ENCODE data around the gene WWOX. TPM values are rescaled to one million over a fixed set of nuclear protein-coding genes. Genes with fewer than 3 reads are reported as not detected.
A peak's percentile ranks its signal among the peaks of the same experiment; 100 is the strongest.

The WWOX gene
- total RNA-seq, 6 donors from 2014 or later = 18.7 to 167 (median 31.0) TPM

GRCh38 chr16:78884204-78884603, 784.8 kb downstream of the WWOX start:
- Histone ChIP-seq H3K27ac (no peak overlapping the region), H3K4me3 (no peak overlapping the region), H3K36me3 (no peaks in the 10 kb centered on the region), H3K27me3 (no peaks in the 10 kb centered on the region), H3K9me3 (no peaks in the 10 kb centered on the region), H3K4me1 (no peaks in the 10 kb centered on the region)
- ATAC-seq (ENCODE audit: low FRiP score in 2 of 2) = no peak
- DNase-seq = no peak
- TF ChIP-seq EP300 (IDR thresholded peaks at IDR 0.05) (no peak), CTCF (IDR thresholded peaks at IDR 0.05) (no peak), POLR2A (IDR thresholded peaks at IDR 0.05) (no peak), POLR2AphosphoS5 (IDR thresholded peaks at IDR 0.05) (no peak)

DNA sequence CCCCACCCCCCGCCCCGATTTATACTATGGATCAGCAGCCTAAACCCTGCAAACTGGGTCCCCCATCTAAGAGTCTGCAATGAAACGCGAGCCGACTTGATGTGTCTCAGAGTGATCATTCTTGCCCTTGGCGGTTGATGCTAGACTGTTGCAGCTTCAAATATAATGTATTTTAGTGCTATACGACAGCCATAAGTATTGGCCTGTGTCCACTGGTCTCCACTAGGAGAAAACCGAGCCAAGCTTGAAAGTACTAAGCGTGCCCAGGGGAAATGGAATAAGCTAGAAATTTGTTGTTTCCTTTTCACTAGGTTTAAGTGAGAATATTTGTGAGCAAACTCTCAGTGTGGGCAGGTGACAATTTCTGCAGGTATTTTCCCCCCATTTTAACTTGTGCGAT, 789.9 kb downstream of the WWOX start:
- DNase-seq (no peak), ATAC-seq (ENCODE audit: low FRiP score in 2 of 2) (no peak)
- Histone ChIP-seq H3K4me3 (no peak overlapping the region), H3K27ac (no peak overlapping the region), H3K4me1 (no peaks in the 10 kb centered on the region), H3K9me3 (no peaks in the 10 kb centered on the region), H3K27me3 (no peaks in the 10 kb centered on the region), H3K36me3 (no peaks in the 10 kb centered on the region)
- TF ChIP-seq POLR2AphosphoS5 (IDR thresholded peaks at IDR 0.05) (no peak), EP300 (IDR thresholded peaks at IDR 0.05) (no peak)
- 94 to 97% methylated on average over 10 of the region's 10 CpGs for WGBS, 2 donors

DNA sequence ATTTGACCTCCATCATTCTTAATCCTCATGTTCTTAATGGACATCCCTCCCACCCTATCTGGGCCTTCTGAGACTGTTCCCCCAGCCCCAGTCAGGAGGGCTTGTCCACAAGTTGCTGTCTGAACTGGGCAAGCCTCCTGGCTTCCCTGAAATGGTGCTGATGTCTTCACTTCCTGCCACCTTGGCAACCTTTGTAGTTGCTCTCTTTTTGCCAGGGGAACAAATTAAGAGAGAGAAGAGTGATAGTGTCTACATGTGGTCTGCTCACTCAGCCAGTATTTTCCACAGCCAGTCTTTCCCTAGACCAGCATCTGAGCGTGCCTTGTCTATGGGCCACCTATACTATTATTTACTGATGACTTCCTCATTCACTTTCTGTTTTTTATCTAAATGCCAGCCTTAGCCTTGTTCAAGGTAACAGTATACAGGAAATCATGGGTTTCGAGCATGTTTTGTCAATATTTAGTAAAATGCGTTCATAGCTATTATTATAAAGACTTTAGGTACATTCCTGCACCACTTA, 791.0 kb downstream of the WWOX start:
- no peak for TF ChIP-seq POLR2AphosphoS5 (IDR thresholded peaks at IDR 0.05)
- TF ChIP-seq EP300 (IDR thresholded peaks at IDR 0.05) = no peak
- no peak for TF ChIP-seq POLR2A (IDR thresholded peaks at IDR 0.05)
- no peak for TF ChIP-seq CTCF (IDR thresholded peaks at IDR 0.05)
- Histone ChIP-seq H3K4me3 (no peak overlapping the region), H3K4me1 (no peaks in the 10 kb centered on the region), H3K27me3 (no peaks in the 10 kb centered on the region), H3K9me3 (no peaks in the 10 kb centered on the region), H3K27ac (no peak overlapping the region), H3K36me3 (no peaks in the 10 kb centered on the region)
- 89 to 94% methylated on average over 3 of the region's 3 CpGs for WGBS, 2 donors
- no peak for DNase-seq
- ATAC-seq (ENCODE audit: low FRiP score in 2 of 2) = no peak

DNA sequence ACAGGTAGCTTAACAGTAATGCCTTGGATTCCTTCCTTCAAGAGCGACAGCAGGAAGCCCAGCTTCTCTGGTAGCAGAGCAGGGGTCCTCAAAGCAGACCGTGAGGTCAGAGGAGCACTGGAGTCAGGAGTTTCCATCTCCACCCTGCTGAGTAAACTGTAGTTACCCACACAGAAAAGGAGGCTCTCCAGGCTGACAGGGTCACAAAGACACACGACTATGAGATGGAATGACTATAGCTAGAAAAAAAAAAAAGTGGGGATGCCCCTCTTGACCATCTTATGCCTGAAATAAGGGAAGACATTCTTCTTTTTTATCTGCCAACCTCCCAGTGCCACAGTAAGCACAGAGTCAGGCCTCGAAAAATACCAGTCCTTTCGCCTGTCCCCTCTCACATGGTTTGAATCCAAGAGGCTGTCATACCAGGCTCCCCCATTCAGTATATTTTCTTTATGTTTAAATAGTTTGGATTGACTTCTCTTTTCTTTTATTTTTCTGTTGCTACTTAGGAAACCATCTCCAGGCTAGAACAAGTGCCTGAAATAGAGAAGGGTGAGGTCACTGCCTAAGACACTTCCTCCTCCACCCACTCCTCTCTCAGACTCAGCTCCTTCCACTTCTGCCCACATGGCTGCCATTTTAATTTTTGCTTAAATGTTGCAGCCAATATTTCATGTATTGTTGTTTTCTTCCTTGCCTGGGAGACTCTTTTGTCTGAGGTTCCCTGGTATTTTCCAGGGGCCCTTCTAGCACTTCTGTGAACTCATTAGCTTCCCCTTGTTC, 793.7 kb downstream of the WWOX start:
- no peak overlapping the region for H3K27ac ChIP-seq
- DNase-seq = no peak
- H3K4me1 ChIP-seq = no peaks in the 10 kb centered on the region
- H3K36me3 ChIP-seq = no peaks in the 10 kb centered on the region
- no peak for TF ChIP-seq CTCF (IDR thresholded peaks at IDR 0.05)
- TF ChIP-seq POLR2A (IDR thresholded peaks at IDR 0.05) = no peak
- TF ChIP-seq POLR2AphosphoS5 (IDR thresholded peaks at IDR 0.05) = no peak
- TF ChIP-seq EP300 (IDR thresholded peaks at IDR 0.05) = no peak
- ATAC-seq (ENCODE audit: low FRiP score in 2 of 2) = peak in 1 of 2 donors; percentile 84
- 64 to 80% methylated on average over 5 of the region's 5 CpGs for WGBS, 2 donors
- no peaks in the 10 kb centered on the region for H3K27me3 ChIP-seq
- no peaks in the 10 kb centered on the region for H3K9me3 ChIP-seq
- H3K4me3 ChIP-seq = no peak overlapping the region

GRCh38 chr16:78894886-78895285, 795.4 kb downstream of the WWOX start:
- Histone ChIP-seq H3K27me3 (no peaks in the 10 kb centered on the region), H3K4me3 (no peak overlapping the region), H3K36me3 (no peaks in the 10 kb centered on the region), H3K9me3 (no peaks in the 10 kb centered on the region), H3K27ac (no peak overlapping the region), H3K4me1 (no peaks in the 10 kb centered on the region)
- TF ChIP-seq POLR2AphosphoS5 (IDR thresholded peaks at IDR 0.05) (no peak), CTCF (IDR thresholded peaks at IDR 0.05) (no peak), EP300 (IDR thresholded peaks at IDR 0.05) (no peak), POLR2A (IDR thresholded peaks at IDR 0.05) (no peak)
- DNase-seq (no peak), ATAC-seq (ENCODE audit: low FRiP score in 2 of 2) (no peak)
- WGBS, 2 donors = 92 to 94% methylated on average over 10 of the region's 10 CpGs
